Neural cell (in vitro differentiated cells): ENCODE results near the gene GRAP.

Source experiments
- CTCF ChIP-seq: fragments of 450-650 bp; IDR thresholded peaks from 2 replicates; pipeline ENCODE4 v1.5.1; 2014; ENCODE audit warnings: antibody characterized with exemption, mild to moderate bottlenecking, moderate library complexity; ENCODE audit not compliant: poor library complexity, severe bottlenecking
- EP300 ChIP-seq: fragments of 450-650 bp; conservative IDR thresholded peaks from 2 replicates; pipeline ENCODE4 v1.6.1; 2014; ENCODE audit warnings: antibody characterized with exemption, mild to moderate bottlenecking, moderate library complexity; ENCODE audit not compliant: poor library complexity, severe bottlenecking
- EZH2 ChIP-seq: fragments of 200-600, 300-800 bp; shearing (Covaris generic), sonication (generic); IDR thresholded peaks from 2 replicates; pipeline ENCODE4 v1.6.1; 2014; ENCODE audit warnings: antibody characterized with exemption, low read length, borderline replicate concordance, mild to moderate bottlenecking; ENCODE audit not compliant: insufficient read depth, poor library complexity, severe bottlenecking
- MXI1 ChIP-seq: fragments of 450-650 bp; conservative IDR thresholded peaks from 2 replicates; pipeline ENCODE4 v1.6.1; 2014; ENCODE audit warnings: antibody characterized with exemption, mild to moderate bottlenecking; ENCODE audit not compliant: poor library complexity, severe bottlenecking
- POLR2AphosphoS5 ChIP-seq: IDR thresholded peaks from 2 replicates; pipeline ENCODE4 v1.6.1; 2012
- RAD21 ChIP-seq: fragments of 450-650 bp; conservative IDR thresholded peaks from 2 replicates; pipeline ENCODE4 v1.6.1; 2014; ENCODE audit warnings: antibody characterized with exemption, mild to moderate bottlenecking, moderate library complexity
- REST ChIP-seq: IDR thresholded peaks from 2 replicates; pipeline ENCODE4 v1.6.1; 2012; ENCODE audit warnings: borderline replicate concordance
- SMC3 ChIP-seq: fragments of 450-650 bp; conservative IDR thresholded peaks from 2 replicates; pipeline ENCODE4 v1.6.1; 2014; ENCODE audit warnings: antibody characterized with exemption, mild to moderate bottlenecking, moderate library complexity; ENCODE audit not compliant: poor library complexity
- TAF1 ChIP-seq: IDR thresholded peaks from 2 replicates; pipeline ENCODE4 v1.6.1; 2012; ENCODE audit warnings: low read depth

GRCh38 chr17:18974407-18975149 lies 72.2 kb downstream of the GRAP start:
- TF ChIP-seq TAF1 (no peak), CTCF (no peak), REST (no peak), EZH2 (no peak), POLR2AphosphoS5 (no peak), MXI1 (no peak), RAD21 (no peak), EP300 (no peak), SMC3 (no peak)
